M059J (cell line): ENCODE results near the gene SDK1. TPM values are rescaled to one million over a fixed set of nuclear protein-coding genes. Genes with fewer than 3 reads are reported as not detected.

Experiments used
- DNase-seq: peaks from one replicate; pipeline ENCODE4 v3.0.0-alpha.2; 2012; ENCODE audit warnings: low read depth
- total RNA-seq: library from RNA; depleted of rRNA; stranded (reverse); fragments of >200 nt; shearing (Covaris generic); gene quantifications from 2 replicates; pipeline ENCODE4 v1.2.3, GENCODE V29; 2014

SDK1 gene
- total RNA-seq, 1 experiment from 2014 or later, result under 0.01 TPM

DNA sequence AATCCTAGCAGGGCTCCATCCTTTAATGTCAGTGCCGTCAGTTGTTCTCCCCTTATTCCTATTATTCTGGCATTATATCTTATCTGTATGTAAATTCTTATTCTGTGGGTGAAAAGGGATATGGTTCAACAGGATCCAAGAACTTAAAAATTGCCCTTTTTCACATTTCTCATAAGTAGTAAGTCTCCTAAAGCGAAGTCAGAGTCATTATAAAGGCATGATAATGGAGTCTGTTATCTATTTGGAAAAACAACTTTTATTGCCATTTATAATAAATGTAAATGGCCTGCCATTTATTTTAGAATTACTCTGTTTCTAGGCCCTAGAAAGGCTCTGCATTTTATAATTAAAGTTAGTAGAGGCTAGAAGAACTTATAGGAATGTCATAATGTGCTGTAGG lies 31.3 kb downstream of the SDK1 start:
- no peak for DNase-seq

DNA sequence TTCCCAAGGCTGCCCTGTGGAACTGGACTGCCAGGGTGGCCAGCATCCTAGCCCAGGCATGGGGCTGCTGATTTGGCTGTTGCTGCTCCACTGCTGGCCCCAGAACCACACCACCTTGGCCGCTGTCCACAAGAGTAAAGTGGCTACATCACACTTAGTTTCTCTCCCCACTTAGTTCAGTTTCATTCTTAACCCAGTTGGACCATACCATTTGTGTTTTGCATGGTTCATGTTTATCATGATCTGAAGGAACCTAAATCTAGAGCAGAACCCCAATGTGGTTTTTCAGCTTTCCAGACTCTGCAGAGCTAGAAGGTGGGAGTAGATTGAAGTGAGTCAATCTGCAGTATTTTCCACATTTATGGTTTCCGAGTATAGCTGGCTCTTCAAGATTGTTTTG lies 32.8 kb downstream of the SDK1 start:
- no peak for DNase-seq

DNA sequence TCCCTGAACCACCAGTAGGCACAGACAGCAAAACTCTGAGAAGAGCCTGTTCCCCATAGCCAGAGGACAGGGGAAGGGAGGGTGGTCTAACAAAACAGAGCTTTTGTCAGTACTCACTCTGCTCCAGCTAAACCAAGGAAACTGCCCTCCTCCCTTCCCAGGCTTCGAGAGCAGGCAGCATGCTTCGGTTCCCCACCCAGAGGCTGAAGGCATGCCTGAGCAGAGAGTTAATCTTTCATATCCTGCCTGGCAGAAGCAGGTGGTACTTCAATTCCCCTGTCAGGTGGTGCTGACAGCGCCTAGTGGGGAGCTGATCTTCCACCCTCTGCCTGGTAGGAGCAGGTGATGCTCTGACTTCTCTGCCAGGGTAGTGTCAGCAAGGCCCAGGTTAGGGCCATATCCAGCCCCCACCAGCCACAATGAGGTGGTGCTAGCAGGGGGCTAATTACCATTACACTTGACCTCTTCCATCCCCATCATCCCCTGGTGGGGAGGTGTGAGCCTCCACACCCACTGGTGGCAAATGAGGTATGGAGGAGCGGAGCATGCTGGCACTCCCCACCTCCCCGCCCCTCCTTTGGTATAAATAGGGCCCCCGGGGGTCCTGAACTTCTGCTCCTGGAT lies 35.1 kb downstream of the SDK1 start:
- no peak for DNase-seq

DNA sequence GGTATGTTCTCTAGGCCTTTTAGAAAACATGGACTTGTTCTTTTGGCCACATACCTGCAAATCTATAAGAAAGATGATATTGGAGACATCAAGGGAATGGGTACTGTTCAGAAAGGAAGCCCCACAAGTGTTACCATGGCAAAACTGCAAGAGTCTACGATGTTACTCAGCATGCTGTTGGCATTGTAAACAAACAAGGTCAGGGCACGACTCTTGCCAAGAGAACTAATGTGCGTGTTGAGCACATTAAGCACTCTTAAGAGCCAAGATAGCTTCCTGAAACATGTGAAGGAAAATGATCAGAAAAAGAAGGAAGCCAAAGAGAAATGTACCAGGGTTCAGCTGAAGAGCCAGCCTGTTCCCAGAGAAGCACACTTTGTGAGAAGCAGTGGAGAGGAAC lies 37.1 kb downstream of the SDK1 start:
- peak; percentile 13 for DNase-seq

DNA sequence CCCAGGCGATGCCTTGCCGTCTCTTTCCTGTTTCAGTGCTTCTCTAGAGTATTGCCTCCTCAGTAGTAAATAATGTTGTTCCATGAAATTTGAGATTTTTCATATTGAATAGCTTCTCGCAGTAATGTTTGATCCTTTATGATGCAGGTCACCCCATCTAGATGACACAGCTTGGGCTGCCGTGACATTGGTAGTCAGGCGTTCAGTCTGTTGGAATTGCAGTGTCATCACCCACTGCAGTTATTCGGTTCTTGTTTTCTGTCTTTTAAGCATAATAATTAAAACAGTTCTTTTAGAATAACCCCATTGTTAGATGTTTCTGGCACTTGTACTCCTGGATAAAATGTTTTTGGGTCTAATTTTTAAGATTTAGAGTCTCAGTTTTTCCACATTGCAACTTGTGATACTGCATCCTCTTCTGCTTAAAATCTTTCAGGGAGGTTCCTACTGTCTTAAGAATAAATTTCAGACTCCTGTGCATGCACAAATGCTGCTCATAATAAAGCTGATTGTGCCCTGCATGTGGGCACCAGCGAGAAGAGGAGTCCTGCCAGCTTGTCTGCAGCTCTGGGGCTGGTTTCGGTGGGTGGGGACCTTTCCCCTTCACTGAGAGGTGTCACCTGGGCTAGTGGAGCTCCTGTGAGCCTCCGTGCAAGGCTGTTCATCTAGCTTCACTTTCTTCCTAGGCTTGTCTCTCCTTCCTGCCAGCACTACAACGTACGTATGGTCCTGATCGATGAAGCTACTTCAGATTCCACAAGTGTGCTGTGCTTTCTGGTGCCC lies 44.8 kb downstream of the SDK1 start:
- DNase-seq, result no peak

DNA sequence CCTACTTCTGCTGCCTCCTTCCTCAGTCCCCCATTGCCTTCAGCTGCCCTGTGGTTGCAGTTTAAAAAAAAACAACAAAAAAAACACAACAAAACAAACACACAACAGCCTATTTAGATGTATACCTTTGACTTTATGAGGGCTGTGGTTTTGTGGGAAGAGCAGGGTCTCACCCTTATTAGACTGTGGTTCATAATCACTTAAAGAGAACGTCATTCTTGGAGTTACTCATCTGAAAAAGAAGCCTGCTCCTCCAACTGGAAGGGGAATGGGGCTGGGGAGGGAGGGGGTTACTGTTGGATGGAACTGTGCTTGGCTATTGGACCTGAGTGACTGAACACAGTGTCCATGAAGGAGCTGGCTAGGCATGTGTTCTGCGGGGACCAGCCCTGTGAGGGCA lies 48.1 kb downstream of the SDK1 start:
- DNase-seq, result no peak

DNA sequence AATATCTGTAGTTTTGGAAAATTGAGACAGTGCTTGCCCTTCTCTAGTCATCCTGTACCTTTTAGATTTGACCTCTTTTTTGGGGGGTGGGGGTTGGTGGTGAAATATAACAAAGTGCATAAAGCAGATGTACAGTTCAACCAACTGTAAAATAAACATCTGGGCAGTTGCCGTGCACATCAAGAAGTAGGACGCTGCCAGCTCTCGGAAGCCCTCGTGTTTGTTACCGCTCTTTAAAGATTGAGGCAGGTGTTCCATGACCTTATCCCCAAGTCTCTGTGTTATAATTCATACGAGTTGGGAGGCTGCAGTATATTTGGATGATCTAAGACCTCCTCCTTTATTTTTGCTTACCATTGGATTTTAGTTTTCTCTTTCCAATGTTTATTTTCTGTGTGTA lies 55.1 kb downstream of the SDK1 start:
- no peak for DNase-seq

DNA sequence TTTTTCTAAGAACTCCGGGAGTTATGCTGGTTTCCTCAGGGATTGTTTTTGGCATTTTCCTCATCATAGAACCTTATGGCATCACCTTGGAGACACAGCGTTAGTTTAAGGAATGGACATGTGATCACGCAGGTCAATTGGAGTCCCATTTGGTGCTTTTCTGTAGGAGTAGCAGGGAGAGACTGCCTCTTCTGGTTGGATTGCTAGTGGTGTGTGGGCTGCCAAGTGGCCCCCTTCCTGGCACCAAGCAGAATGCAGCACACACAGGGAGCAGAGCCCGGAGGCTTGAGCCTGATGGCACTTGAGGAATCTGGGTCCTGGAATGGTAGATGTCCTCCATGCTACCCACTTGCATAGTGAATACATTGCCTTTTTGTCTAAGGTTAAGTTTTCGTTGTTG lies 57.9 kb downstream of the SDK1 start:
- no peak for DNase-seq

DNA sequence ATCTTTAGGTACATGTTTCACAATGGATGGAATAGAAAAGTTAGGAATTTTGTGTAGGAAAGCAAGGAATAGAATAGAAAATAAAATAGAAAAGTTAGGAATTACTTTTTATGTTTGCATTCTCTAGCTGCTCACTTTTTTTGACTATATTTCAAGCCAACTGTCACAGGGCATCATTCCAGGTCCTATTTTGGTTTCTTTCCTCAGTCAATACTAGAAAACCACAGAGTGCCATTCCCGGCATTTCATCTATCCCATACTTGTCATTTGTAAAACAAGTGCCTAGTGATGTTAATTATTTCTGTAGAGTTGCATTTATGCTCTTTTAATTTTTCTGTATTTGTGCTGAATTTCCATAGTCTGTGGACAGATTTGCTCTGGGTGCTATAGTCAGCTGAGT lies 66.2 kb downstream of the SDK1 start:
- DNase-seq, result no peak

DNA sequence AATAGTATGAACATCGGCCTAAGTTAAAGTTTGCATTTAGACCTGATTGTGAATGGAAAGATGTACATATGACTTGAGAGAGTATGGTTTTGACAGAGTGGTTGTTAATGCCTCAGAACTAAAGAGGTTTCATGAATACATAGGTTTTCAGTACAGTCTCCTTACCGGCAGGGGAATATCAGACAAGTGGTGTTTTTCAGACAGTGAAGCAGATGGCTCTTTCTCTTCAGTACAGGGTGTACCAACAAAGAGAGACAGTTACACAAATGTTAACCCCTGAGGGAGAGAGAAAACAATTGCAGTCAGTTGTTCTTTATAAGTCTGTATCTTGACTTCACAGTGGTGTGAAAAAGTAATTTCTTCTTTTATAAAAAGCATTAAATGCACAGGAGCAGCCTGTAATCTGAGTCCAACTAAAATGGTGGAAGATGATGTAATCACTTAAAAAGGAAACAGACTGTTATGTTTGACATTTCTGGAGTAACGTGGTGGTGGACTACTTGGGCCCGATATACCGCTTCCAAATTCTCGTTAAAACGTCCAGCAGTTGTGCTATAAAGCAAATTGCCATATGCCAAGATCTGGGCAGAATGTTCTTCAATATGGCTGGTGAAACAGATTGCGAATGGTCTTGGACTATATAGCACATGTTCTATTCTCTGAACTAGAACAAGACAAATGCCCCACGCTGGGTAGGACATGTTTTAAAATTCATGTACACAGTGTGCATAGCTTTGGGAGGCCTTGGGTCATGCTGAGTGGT lies 69.2 kb downstream of the SDK1 start:
- DNase-seq, result no peak

DNA sequence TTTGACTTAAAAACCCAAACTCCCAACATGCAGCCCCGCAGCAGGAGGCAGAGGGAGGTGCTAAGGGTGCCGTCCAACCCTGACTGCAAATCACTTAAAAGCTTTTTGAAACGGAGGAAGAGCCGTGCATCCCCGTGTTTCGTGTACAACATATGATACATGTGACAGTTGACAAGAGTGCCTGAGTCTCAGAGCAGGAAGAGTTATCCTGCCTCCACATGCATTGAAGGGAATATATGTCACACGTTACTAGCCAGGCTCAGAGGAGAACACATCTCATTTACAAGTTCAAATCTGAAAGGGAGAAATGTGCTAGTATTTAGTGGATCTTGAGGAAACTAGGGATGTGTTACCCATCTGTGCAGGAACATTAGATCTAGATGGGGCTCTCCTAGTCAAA lies 69.9 kb downstream of the SDK1 start:
- no peak for DNase-seq

DNA sequence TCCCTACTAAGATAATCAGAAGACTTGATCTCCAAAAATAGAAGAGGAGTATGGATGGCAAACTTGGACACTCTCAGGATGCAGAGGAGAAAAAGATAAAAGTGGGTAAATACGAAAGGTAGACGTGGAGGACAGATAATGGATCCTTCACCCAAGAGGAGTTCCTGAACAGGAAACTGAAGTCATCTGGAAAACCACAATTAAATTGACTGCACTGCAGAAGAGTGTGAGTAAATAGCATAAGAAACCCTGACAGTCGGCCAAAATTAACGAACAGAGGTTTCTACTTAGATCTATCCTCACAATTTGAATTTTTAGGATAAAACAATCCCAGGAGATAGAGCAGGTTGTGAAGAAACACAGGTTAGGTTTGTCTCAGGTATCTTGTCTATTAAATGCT lies 70.5 kb downstream of the SDK1 start:
- peak; percentile 32 for DNase-seq

DNA sequence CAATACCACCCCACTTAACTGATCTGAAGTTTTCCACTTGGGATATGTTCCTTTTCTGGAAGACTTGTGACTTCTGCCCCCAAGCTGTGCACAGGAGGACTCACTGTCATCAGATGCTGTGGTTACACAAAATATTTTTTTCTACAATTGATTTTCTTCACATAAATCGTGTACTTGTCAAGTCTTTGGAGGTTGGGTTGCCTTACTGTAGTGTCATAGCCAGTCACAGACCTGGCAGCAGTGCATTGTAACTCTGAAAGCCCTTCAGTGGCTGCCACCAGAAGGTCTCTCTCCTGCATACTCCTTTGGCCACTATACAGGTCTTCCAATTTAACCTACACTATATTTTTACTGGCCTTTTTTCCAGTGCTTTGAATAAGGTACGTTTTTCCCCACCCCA lies 73.2 kb downstream of the SDK1 start:
- no peak for DNase-seq

DNA sequence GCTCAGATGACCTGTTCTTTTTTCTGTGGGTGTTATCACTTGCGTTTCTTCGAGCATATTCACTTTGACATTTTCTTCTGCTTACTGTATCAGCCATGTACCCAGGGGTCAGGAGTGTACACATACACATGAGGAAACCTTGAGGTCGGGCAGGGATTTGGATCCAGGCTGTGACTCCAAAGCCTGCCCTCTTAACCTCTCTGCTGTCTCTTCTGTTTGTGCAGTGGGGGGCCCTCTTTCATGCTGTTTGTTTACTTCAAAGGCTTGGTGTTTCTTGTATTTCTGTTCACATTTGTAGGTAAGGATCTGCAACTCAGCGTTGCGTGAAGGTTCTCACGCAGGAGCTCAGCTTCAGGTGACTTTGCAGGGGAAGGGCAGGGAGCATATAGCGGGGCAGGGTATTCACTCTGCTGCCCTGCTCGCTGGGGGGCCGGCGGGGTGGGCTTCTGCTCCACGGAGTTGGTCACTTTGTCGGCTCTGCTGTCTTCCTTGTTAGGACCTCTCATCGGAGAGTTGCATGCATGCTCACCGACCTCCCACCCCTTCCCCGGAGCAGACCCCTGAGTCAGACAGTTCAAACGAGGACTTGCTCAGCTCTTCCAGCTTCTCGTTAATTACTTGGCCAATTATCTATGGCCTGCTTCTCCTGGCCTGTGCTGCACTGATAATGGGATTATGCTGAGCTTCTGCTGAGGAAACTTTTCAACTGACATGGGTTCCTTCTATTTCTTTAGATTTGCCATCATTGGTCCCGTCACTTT lies 77.5 kb downstream of the SDK1 start:
- no peak for DNase-seq

DNA sequence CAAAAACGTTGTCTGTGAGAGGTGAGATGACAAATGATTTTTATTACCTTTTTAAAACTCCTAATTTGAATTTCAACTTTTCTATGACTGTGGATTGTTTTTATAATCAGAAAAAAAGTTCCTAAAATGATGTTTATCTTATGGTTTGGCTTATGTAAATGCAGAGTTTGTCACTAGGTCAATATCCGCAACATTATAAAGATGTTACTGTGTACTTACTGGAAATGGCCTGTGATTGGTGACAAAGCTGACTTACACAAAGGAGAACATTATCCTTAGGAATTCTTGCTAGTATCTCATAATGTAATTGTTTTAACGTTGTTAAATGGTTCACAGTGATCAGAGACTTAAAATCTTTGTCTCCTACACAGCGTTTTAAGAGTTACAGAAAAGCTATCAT lies 79.0 kb downstream of the SDK1 start:
- no peak for DNase-seq

DNA sequence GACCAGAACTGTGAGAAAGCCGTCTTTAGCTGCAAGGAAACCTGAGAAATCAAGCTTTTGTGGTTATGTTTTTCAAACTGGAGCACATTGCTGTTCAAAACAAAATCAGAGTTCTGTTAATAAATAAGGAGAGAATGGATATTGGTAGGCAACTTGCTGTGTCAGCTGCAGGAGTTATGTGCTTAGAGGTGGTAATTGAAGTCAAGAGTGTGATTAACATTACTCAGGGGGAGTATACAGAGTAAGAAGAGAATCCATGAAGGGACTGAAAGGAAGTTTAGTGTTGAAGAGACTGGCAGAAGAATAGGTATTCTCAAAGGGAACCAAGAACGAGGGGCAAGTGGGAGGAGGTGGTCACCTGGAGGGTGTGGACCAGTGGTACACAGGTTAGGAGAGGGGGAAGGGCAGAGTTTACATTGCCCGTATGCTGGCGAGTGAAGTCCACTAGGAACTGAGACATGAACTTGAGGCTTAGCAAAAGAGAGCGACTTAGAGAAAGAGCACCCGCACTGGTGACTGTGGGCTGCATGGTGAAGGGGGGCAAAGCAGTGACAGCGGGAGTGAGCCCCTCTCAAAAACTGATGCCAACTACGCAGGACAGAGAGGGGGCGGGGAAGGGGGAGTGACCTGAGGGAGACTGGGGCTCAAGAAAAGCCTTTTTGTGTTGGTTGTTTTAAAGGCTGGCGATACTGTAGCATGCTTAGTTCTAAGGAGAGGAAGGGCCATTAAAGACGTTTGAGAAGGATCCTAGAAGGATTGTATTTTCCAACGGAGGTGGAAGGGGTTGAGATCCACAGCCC lies 80.0 kb downstream of the SDK1 start:
- DNase-seq, result no peak

DNA sequence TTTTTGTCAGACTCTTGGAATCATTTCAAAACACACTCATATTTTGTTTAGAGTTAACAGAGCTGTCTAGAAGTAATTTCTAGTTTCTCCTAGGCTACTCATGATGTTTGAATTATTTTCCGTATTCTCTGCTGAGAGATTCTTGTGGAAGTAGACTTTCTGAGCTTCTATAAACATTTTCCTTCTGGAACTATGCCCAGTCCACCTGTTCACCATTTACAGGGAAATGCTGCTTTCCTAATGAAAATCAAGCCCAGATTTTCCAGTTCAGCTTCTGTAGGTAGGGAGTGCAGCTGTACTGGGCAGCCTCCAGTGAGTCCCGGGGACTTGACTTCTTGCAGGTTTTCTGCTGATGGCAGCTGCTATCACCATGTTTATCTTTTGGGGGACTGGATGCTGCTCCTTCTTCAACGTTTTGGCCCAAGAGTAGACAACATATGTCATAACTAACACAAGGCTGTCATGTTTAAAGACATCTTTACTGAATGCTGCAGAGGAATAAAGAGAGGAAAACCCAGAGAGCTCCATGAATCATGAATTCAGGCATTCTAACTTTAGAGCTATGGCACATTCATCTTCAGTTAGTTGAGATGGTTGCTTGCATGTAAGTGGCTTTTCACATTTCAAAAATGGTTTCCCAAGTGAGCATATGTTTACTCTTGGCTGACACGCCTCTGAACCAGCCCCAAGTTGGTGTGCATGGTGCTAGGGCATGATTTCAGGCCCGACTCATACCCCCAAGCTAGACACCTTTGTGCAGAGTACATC lies 85.6 kb downstream of the SDK1 start:
- no peak for DNase-seq

DNA sequence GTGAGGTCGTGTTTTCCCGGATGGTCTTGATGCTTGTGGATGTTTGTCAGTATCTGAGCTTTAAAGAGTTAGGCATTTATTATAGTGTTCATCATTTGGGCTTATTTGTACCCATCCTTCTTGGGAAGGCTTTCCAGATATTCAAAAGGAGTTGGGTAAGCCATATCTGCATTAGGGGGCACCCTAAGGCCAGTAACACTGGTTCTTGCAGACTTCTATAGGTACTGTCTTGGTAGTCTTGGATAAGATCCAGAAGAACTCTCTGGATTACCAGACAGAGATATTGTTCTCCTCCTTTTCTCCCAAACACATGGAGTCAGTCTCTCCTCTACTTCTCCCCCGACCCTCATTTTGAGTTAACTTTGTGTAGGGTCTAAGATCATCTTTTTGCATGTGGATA lies 92.8 kb downstream of the SDK1 start:
- DNase-seq, result no peak

DNA sequence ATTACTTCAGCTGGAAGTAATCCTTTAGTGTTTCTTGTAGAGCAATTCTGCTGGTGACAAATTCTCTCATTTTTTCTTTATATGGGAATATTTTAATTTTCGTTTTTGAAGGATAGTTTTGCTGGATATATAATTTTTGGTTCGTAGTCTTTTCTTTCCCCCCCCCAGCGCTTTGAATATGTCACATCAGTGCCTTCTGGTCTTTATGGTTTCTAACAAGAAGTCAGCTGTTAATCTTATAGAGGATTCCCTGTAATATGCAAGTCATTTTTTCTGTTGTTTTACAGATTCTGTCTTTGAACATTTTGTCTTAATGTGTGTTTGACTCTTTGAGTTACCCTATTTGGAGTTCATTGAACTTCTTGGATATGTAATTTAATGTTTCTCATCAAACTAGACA lies 96.3 kb downstream of the SDK1 start:
- DNase-seq, result no peak

DNA sequence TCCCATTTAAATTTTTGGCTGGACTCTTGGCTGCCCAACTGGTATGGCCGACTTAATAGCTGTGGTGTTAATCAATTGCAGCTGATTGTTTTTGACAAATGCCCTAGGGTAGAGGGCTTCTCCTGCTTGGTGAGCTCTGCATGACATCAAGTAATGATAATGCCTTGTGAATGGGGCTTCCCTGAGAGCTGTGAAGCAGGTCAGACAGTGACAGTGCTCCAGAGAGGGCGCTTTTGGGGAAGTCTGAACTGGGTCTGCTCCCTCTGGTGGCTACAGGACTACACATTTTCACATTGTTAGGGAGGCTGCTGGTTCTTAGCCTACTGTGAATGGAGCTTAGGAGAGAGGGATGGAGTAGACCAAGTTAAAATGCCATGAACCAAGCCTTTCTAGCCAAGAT lies 98.8 kb downstream of the SDK1 start:
- peak; percentile 28 for DNase-seq

DNA sequence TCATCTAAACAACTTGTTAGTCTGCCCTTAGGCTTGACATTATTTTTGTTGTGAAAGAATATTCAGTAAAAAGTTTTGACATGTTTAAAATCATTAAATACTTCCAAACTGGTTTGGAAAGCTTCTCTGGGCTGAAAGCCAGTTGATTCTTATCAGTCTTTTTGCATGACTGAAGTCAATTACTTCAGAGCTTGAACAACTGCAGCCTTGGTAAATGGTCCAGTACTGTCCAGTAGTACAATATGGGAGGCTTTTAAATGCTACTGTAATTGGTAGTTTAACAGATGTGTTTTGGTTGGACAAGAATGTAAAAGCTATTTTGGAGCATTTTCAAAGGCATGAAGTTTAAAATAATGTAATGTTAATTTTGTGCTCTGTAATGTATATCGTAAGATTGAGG lies 103.4 kb downstream of the SDK1 start:
- DNase-seq, result peak; percentile 72
